ENCODE measurements around the gene POGLUT2. TPM values are rescaled to one million over a fixed set of nuclear protein-coding genes. Genes with fewer than 3 reads are reported as not detected.

The POGLUT2 gene
- 20.9 TPM for polyA plus RNA-seq (2013, experiment 1 of 4)
- polyA plus RNA-seq (2013, experiment 2 of 4), result 21.5 TPM
- 20.8 TPM for polyA plus RNA-seq (2013, experiment 3 of 4)
- 22.9 TPM for polyA plus RNA-seq (2013, experiment 4 of 4)

DNA sequence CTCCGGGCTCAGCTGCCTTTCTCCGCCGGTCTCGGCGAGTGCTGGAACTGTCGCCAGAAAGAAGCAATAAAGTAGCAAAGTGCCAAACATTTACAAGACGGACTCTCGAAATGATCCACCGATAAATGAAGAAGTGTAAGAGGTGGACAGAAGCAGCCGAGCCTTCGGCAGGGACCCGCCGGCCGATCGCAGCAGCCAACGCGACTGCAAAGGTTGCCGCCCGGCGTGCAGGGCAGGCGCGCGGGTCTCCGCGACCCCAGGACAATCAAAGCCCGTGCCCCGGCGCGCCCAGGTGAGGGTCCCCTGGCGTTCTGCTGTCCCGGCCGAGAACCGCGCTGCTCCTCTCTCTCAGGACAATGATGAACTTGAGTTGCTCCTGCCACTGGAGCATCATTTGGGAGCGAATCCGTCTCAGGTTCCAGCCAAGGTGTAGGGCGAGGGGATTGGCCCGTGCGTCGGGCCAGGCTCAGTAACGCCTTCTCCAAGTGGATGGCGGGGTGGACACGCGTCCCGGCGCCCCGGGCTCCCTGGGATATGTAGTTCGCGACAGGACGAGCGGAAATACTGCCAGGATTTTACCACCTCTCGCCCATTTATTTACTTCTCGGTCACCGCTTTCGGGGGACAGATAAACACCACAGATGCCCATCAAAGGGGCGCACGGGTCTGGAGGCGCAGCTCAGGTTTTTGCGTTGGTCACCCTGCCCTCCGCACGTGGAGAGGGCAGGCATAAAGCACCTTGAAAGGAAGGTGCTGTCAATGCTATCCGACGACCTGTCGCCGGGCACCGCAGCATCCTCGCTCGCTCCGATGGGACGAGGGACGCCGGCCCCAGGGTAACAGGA is at the start of gene POGLUT2, which contains the start of gene BIVM:
TSS of gene POGLUT2 (minus strand) at position 396 of the 845 bp plus-strand sequence. CDS start at position 90, 306 bp downstream.
TSS of gene BIVM (plus strand) at position 539 of the 845 bp plus-strand sequence. CDS start 8,149 bp downstream, outside the sequence.
- Histone ChIP-seq H3K36me3 (ENCODE audit: control insufficient read depth, insufficient read depth, low read length) (no peaks in the 10 kb centered on the region), H3K27ac (ENCODE audit: insufficient read depth, low read depth, low read length, poor library complexity, severe bottlenecking) (no peak within 1 kb of the TSS), H3K4me3 (ENCODE audit: insufficient read depth, low read depth, low read length) (peak within 1 kb of the TSS; percentile 72), H3K27me3 (ENCODE audit: control insufficient read depth, insufficient read depth, low read length, poor library complexity, severe bottlenecking) (peaks cover 37% of the 10 kb centered on the region), H3K4me1 (ENCODE audit: control insufficient read depth, insufficient read depth, low read length) (no peaks in the 10 kb centered on the region), H3K9me3 (ENCODE audit: control insufficient read depth, low read length) (no peaks in the 10 kb centered on the region)
- 0% methylated on average over 72 of the region's 72 CpGs for WGBS, 2 experiments

DNA sequence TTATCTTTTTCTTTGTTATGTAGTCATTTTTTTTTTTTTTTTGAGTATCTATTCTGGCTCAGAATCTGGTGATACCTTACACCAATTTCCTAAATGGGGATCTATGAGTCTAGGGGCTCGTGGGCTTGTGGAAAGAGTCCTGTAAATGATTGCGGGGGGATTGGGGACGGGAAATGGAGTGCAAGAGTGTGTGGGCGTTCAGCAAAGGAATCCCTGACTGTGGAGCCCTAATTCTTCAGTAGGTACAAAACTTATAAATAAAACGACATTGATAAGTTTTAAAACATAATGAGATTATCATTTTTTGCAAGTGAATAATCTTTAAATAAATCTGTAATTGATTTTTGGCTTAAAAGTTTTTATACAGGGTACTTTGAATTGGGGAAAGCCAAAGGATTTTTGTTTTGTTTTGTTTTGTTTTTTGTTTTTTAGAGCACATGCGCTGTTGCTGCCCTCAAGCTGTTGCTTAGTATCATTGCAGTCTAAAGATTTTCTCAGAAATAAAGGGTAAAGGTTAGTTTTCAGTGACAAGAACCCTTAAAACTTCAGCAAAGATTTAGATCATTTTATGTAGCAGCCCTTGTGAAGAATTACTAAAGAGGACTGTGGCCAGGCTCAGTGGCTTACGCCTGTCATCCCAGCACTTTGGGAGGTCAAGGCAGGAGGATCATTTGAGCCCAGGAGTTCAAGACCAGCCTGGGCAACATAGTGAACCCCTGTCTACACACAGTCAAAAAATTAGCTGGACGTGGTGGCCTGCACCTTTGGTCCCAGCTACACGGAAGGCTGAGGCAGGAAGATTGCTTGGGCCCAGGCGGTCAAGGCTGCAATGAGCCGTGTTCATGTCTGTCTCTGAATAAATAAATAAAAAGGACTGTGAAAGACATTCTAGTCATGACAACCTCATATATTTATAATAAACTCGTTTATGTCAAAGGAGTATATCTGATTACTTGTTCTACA is 48.8 kb upstream of the POGLUT2 start:
- Histone ChIP-seq H3K27ac (ENCODE audit: insufficient read depth, low read depth, low read length, poor library complexity, severe bottlenecking) (no peak overlapping the region), H3K4me1 (ENCODE audit: control insufficient read depth, insufficient read depth, low read length) (no peaks in the 10 kb centered on the region), H3K27me3 (ENCODE audit: control insufficient read depth, insufficient read depth, low read length, poor library complexity, severe bottlenecking) (no peaks in the 10 kb centered on the region), H3K36me3 (ENCODE audit: control insufficient read depth, insufficient read depth, low read length) (no peaks in the 10 kb centered on the region), H3K9me3 (ENCODE audit: control insufficient read depth, low read length) (no peaks in the 10 kb centered on the region), H3K4me3 (ENCODE audit: insufficient read depth, low read depth, low read length) (peak overlapping the region; percentile 97)
- WGBS, 2 experiments, result 50 to 53% methylated on average over 9 of the region's 12 CpGs

DNA sequence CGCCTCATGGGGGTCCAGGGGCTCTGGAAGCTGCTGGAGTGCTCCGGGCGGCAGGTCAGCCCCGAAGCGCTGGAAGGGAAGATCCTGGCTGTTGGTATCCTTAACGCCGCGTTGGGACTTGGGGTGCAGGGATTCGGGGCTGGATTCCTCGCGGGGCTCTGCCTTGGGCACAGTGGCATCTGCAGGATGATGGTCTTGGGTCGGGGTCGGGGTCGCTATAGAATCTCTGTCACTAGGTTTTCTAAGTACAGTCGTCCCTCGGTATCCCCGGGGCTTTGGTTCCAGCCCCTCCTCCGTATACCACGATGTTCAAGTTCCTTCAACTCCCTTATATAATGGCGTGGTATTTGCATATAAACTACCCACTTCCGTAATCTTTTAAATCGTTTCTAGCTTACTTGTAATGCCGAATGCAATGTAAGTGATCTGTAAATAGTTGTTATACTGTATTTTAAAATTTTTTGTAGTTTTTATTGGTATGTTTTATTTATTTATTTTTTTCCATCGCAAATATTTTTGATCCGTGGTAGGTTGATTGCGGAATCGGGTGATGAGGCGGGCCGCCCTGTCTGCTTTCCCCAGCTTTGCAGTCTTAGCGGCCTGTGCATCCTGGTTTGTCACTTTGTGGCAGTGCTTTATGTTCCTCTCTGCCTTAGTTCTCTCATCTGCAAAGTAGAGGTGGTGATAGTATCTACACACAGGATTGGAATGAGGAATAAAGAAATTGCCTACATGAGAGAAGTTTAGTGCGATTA is 47.7 kb upstream of the POGLUT2 start:
- H3K9me3 ChIP-seq (ENCODE audit: control insufficient read depth, low read length), result no peaks in the 10 kb centered on the region
- H3K36me3 ChIP-seq (ENCODE audit: control insufficient read depth, insufficient read depth, low read length), result no peaks in the 10 kb centered on the region
- WGBS, 2 experiments, result 1 to 3% methylated on average over 24 to 27 of the region's 31 CpGs
- no peaks in the 10 kb centered on the region for H3K27me3 ChIP-seq (ENCODE audit: control insufficient read depth, insufficient read depth, low read length, poor library complexity, severe bottlenecking)
- H3K4me1 ChIP-seq (ENCODE audit: control insufficient read depth, insufficient read depth, low read length), result no peaks in the 10 kb centered on the region
- H3K27ac ChIP-seq (ENCODE audit: insufficient read depth, low read depth, low read length, poor library complexity, severe bottlenecking), result peak overlapping the region; percentile 62
- peak overlapping the region; percentile 97 for H3K4me3 ChIP-seq (ENCODE audit: insufficient read depth, low read depth, low read length)

DNA sequence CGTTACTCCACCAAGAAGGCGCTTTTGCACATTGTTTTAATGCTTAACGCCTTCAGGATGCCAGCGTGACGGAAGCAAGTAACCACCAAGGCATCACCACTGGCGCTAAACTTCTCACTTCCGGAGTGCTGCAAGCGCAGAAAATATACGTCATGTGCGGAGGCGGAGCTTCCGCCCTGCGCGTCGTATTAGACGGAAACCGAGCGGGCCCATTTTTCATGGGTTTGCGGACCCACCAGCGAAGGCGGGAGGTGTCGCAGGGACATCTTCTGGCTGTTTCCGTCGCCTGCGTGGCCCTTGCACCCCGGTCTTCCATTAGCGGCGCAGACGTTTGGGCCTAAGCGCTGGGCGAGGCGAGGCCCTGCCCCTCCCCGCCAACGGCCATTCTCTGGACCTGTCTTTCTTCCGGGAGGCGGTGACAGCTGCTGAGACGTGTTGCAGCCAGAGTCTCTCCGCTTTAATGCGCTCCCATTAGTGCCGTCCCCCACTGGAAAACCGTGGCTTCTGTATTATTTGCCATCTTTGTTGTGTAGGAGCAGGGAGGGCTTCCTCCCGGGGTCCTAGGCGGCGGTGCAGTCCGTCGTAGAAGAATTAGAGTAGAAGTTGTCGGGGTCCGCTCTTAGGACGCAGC is 47.0 kb upstream of the POGLUT2 start, which contains the start of gene ERCC5:
TSS of gene ERCC5 (plus strand) at position 403 of the 631 bp plus-strand sequence. CDS start 235 bp downstream, outside the sequence.
- no peaks in the 10 kb centered on the region for H3K27me3 ChIP-seq (ENCODE audit: control insufficient read depth, insufficient read depth, low read length, poor library complexity, severe bottlenecking)
- peak within 1 kb of the TSS; percentile 62 for H3K27ac ChIP-seq (ENCODE audit: insufficient read depth, low read depth, low read length, poor library complexity, severe bottlenecking)
- 0% methylated on average over 49 of the region's 49 CpGs for WGBS, 2 experiments
- no peaks in the 10 kb centered on the region for H3K4me1 ChIP-seq (ENCODE audit: control insufficient read depth, insufficient read depth, low read length)
- no peaks in the 10 kb centered on the region for H3K9me3 ChIP-seq (ENCODE audit: control insufficient read depth, low read length)
- H3K4me3 ChIP-seq (ENCODE audit: insufficient read depth, low read depth, low read length), result peak within 1 kb of the TSS; percentile 97
- no peaks in the 10 kb centered on the region for H3K36me3 ChIP-seq (ENCODE audit: control insufficient read depth, insufficient read depth, low read length)

DNA sequence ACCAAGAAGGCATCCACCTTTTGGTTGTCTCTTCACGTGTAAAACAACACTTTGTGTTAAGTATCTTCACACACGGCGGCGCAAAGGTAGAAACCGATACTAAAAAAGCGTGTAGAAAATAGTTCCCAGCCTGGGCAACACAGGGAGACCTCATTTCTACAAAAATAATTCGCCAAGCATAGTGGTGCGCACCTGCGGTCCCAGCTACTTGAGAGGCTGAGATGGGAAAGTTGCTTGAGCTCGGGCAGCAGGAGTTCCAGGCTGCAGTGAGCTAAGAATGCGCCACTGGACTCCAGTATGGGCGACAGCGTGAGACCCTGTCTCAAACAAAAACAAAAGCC is 46.5 kb upstream of the POGLUT2 start:
- Histone ChIP-seq H3K27me3 (ENCODE audit: control insufficient read depth, insufficient read depth, low read length, poor library complexity, severe bottlenecking) (no peaks in the 10 kb centered on the region), H3K9me3 (ENCODE audit: control insufficient read depth, low read length) (no peaks in the 10 kb centered on the region), H3K27ac (ENCODE audit: insufficient read depth, low read depth, low read length, poor library complexity, severe bottlenecking) (no peak overlapping the region), H3K4me1 (ENCODE audit: control insufficient read depth, insufficient read depth, low read length) (no peaks in the 10 kb centered on the region), H3K36me3 (ENCODE audit: control insufficient read depth, insufficient read depth, low read length) (no peaks in the 10 kb centered on the region), H3K4me3 (ENCODE audit: insufficient read depth, low read depth, low read length) (peak overlapping the region; percentile 97)
- 9 to 12% methylated on average over 13 of the region's 13 CpGs for WGBS, 2 experiments

DNA sequence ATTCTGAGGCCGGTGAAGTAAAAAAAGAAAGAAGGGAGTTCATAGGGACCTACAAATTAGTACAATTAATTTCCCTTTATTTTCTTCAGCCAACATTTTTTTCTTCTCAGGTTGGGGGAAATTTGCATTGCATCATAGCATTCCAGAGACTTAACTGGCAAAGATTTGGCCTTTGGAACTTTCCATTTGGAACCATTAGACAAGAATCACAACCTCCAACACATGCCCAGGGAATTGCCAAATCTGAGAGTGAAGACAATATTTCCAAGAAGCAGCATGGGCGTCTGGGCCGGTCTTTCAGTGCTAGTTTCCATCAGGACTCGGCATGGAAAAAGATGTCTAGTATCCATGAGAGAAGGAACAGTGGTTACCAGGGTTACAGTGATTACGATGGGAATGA is 40.7 kb upstream of the POGLUT2 start:
- Histone ChIP-seq H3K27me3 (ENCODE audit: control insufficient read depth, insufficient read depth, low read length, poor library complexity, severe bottlenecking) (no peaks in the 10 kb centered on the region), H3K27ac (ENCODE audit: insufficient read depth, low read depth, low read length, poor library complexity, severe bottlenecking) (no peak overlapping the region), H3K36me3 (ENCODE audit: control insufficient read depth, insufficient read depth, low read length) (no peaks in the 10 kb centered on the region), H3K4me3 (ENCODE audit: insufficient read depth, low read depth, low read length) (no peak overlapping the region), H3K4me1 (ENCODE audit: control insufficient read depth, insufficient read depth, low read length) (no peaks in the 10 kb centered on the region), H3K9me3 (ENCODE audit: control insufficient read depth, low read length) (no peaks in the 10 kb centered on the region)
- 93 to 95% methylated on average over 4 to 5 of the region's 5 CpGs for WGBS, 2 experiments

DNA sequence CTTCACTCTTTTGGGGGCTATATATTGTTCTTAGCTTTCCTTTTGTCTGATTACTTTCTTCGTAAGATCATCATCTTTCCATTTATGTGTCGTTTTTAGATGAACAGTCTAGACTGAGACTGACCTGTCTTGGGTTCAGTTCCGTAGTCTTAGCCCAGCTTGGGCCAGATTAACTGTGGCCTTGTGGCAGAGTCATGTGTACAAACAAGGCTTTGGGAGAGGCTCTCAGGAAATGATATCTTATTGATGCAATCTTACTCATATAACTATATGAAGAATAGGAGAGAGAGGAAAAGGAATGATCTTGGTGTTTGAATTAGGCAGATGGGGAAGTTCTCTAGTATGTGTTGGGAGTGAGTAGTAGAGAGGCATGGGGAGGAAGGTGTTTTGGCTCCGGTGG is 40.2 kb upstream of the POGLUT2 start:
- Histone ChIP-seq H3K27ac (ENCODE audit: insufficient read depth, low read depth, low read length, poor library complexity, severe bottlenecking) (no peak overlapping the region), H3K4me1 (ENCODE audit: control insufficient read depth, insufficient read depth, low read length) (no peaks in the 10 kb centered on the region), H3K4me3 (ENCODE audit: insufficient read depth, low read depth, low read length) (no peak overlapping the region), H3K27me3 (ENCODE audit: control insufficient read depth, insufficient read depth, low read length, poor library complexity, severe bottlenecking) (no peaks in the 10 kb centered on the region), H3K9me3 (ENCODE audit: control insufficient read depth, low read length) (no peaks in the 10 kb centered on the region), H3K36me3 (ENCODE audit: control insufficient read depth, insufficient read depth, low read length) (no peaks in the 10 kb centered on the region)
- WGBS, 2 experiments, result 43 to 46% methylated on average over 4 of the region's 4 CpGs

DNA sequence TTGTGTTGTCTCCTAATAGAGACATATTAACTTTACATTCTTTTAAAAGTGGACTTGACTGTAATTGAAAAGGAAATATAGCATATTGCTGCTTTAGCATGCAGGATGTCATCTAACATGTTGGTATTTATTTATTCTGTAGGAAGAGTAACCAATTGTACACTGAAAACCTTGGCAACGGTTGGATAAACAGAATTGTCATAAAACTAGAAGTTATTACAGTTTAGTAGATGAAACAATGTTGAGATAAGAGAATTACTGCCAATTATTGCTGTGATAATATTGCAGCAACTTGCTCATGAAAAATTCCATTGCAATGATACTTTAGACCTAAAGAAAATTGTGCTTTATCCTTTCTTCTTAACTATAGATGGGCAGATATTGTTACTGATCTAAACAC is 39.5 kb upstream of the POGLUT2 start:
- H3K4me1 ChIP-seq (ENCODE audit: control insufficient read depth, insufficient read depth, low read length), result no peaks in the 10 kb centered on the region
- no peaks in the 10 kb centered on the region for H3K27me3 ChIP-seq (ENCODE audit: control insufficient read depth, insufficient read depth, low read length, poor library complexity, severe bottlenecking)
- WGBS, 2 experiments, result 76 to 88% methylated on average over 1 of the region's 1 CpG
- H3K4me3 ChIP-seq (ENCODE audit: insufficient read depth, low read depth, low read length), result no peak overlapping the region
- H3K27ac ChIP-seq (ENCODE audit: insufficient read depth, low read depth, low read length, poor library complexity, severe bottlenecking), result no peak overlapping the region
- H3K9me3 ChIP-seq (ENCODE audit: control insufficient read depth, low read length), result no peaks in the 10 kb centered on the region
- H3K36me3 ChIP-seq (ENCODE audit: control insufficient read depth, insufficient read depth, low read length), result no peaks in the 10 kb centered on the region

DNA sequence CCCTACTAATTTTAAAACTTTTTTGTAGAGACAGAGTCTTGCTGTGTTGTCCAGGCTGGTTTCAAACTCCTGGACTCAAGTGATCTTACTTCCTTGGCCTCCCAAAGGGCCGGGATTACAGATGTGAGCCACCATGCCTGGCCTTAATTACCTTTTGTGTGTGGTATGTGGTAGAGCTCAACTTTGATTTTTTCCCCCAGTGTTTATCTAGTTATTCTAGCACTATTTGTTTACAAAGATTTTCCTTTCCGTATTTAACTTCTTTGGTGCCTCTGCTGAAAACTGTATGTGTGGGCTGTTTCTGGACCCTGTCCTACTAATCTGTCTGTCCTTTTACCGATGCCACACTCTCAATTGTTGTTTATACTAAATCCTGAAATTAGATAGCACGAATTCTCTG is 37.7 kb upstream of the POGLUT2 start:
- Histone ChIP-seq H3K27me3 (ENCODE audit: control insufficient read depth, insufficient read depth, low read length, poor library complexity, severe bottlenecking) (no peaks in the 10 kb centered on the region), H3K27ac (ENCODE audit: insufficient read depth, low read depth, low read length, poor library complexity, severe bottlenecking) (no peak overlapping the region), H3K4me1 (ENCODE audit: control insufficient read depth, insufficient read depth, low read length) (no peaks in the 10 kb centered on the region), H3K36me3 (ENCODE audit: control insufficient read depth, insufficient read depth, low read length) (no peaks in the 10 kb centered on the region), H3K9me3 (ENCODE audit: control insufficient read depth, low read length) (no peaks in the 10 kb centered on the region), H3K4me3 (ENCODE audit: insufficient read depth, low read depth, low read length) (no peak overlapping the region)
- WGBS, 2 experiments, result 89 to 96% methylated on average over 4 of the region's 4 CpGs
